ENCODE measurements around the gene RIMBP2.

RIMBP2 gene

GRCh38 chr12:130461839-130462557 is 254.1 kb downstream of the RIMBP2 start:
- no peak for DNase-seq (ENCODE audit: low spot score)

- no peak for DNase-seq (ENCODE audit: low spot score)
Measured at GRCh38 chr12:130461447-130461815, 254.7 kb downstream of the RIMBP2 start.

GRCh38 chr12:130460611-130461446 is 255.3 kb downstream of the RIMBP2 start:
- no peak for DNase-seq (ENCODE audit: low spot score)

DNA sequence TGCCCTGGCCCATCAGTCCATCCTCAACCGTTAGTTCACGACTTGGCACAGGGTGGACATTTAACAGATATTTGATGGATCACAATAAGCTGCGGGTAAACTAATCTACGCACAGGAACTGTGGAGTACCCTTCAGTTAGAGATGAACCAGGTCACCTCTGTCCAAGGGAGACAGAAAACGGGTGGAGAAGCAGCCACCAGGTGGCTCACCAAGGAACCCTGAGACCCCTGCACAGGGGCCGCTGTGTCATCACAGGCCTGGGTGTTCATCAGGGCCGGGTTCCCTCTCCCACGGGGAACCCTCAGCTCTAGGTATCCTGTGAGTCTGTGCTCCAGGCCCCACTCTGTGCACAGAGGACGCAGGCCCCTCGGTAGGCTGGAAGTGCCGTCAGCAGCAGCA is 256.2 kb downstream of the RIMBP2 start:
- DNase-seq (ENCODE audit: low spot score): no peak

DNA sequence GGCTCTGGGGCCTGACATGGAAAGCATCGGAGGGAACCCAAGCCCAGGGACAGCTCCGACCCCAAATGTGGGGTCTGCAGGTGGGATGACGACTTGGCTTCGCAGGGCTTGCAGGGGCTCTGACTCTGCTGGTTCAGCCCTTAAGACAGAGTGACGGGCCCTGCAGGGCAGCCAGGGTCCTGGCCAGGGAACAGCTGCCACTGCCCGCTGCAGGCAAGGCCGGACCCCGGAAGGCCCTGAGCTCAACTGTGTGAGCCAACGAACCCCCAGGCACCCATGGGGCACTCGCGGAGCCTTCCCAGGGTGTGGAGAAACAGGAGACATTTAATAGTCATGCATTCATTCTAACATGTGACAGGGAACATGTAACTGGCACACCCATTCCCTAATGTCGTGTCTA is 257.8 kb downstream of the RIMBP2 start:
- DNase-seq (ENCODE audit: low spot score): no peak

GRCh38 chr12:130457215-130457614 is 258.9 kb downstream of the RIMBP2 start:
- DNase-seq (ENCODE audit: low spot score): no peak

GRCh38 chr12:130456375-130457199 is 259.5 kb downstream of the RIMBP2 start:
- no peak for DNase-seq (ENCODE audit: low spot score)

DNA sequence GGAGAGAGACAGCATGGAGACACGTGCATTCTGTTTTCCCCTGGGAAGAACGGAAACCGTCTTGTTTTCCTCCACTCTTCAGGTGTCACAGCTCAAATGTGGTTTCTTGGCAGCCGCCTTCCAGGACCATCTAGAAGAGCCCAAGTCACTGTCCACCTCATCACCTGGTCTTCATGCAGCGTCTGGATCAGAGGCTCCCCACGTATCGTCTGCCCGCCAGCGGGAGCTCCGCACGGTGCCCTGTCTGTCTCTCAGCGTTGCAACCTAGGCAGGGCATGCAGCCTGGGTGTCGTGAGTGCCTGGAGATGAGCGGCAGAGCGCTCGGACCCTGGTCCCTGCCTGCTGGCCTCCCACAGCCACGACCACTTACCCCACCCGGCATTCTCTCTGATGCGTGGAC is 260.9 kb downstream of the RIMBP2 start:
- DNase-seq (ENCODE audit: low spot score): no peak

- DNase-seq (ENCODE audit: low spot score): no peak
Measured at GRCh38 chr12:130454296-130454695, 261.8 kb downstream of the RIMBP2 start.

GRCh38 chr12:130452546-130452945 is 263.6 kb downstream of the RIMBP2 start:
- no peak for DNase-seq (ENCODE audit: low spot score)

GRCh38 chr12:130451001-130451930 is 264.8 kb downstream of the RIMBP2 start:
- no peak for DNase-seq (ENCODE audit: low spot score)

GRCh38 chr12:130449291-130449690 is 266.8 kb downstream of the RIMBP2 start:
- no peak for DNase-seq (ENCODE audit: low spot score)

DNA sequence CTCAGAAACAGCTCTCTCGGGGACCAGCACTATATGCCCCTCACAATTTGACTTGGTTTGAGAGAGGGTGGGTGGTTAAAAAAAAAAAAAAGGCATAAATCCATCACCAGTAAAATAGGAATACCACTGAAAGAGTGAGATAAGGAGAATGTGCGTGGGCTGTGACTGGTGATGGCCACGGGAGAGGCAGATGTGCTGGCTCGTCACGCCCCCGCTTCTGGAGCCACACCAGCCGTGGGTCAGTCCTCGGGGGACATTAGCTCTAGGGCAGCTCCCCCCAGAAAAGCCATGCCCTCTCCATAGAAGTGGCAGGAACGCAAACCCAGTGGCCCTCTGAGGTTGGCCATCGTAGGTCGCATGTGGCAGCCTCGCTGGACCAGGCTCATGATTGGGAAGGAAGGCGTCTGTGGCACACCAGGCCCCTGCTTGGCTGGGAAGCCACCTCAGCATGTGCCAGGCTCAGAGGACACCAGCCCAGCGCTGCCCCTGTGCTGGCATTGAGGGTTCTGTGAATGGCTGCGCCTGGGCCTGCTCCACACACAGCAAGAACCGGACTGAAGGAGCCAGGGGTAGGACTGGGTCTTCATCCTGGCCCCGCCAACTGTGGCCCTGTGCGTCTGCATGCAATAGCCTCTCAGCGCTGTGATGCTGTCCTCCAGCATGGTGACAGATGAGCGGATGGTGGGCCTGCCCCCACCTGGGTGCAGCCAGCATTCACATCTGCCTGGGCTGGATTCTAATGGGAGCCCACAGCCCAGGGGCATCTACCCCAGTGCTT is 267.9 kb downstream of the RIMBP2 start:
- no peak for DNase-seq (ENCODE audit: low spot score)

DNA sequence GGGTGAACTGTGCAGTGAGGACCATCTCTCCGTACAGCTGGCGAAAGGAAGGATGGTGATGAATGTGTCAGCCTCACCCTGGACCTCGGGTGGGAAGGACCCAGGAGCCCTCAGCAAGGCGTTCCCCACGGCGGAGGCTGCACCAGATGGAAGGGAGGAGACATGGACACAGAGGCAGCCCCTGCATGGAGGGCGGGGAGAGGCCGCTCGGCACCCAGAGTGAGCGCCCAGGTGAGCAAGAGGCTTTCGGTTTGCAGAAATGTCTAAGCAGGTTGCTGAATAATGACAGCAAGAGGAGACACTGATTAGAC is 268.5 kb downstream of the RIMBP2 start:
- DNase-seq (ENCODE audit: low spot score): no peak

DNA sequence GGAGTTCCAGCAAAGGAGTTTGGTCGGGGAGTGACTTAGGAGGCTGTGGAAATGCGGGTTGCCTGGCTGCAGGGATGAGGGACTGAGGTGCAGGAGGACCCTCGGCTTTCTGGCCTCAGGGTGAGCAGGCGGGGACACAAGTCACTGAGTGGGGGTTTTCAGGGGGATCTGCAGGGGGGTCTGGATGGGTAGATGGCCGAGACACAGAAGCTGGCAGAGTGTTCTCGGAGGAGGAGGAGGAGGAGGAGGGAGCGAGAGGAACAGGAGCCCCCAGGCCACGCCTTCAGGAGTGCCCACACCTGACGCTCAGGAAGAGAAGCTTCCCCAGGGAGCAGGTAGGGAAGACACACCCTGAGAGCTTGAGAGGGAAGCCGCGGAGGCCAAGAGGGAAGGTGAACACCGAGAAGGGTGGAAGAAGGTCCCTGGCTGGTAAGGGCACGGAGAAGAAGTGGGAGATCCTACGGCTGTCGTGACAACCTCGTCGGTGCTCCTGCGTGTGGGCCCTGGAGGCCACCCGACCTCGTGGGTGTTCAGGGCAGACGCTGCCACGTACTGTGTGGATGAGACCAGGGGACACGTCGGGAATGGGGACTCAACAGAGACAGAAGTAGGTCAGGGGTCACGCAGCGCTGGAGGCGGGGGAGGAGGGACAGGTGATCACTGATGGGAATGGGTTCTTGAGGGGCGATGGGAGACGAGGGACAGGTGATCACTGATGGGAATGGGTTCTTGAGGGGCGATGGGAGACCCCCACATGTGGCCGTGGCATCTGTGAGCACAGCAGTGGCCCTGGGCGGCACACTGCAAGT is 269.0 kb downstream of the RIMBP2 start:
- no peak for DNase-seq (ENCODE audit: low spot score)

DNA sequence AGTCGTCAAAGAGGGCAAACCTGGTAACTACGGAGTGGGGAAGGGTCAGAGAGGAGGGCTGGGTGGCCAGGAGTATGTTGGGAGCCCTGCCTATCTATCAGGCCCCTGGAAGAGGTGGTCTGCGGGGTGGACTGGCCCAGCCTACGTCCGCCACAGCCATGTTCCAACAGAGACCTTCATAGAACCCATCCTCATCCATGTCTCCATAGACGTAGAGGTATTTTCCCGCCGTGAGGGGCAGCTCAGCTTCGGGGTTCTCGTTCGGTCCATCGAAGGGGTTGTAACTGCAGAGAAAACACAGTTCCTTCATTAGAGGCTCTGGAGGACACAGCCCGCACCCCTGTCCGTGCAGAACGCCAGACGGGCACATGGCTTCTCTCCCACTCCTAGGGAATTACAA is 271.1 kb downstream of the RIMBP2 start:
- no peak for DNase-seq (ENCODE audit: low spot score)

GRCh38 chr12:130444061-130444460 is 272.0 kb downstream of the RIMBP2 start:
- no peak for DNase-seq (ENCODE audit: low spot score)

DNA sequence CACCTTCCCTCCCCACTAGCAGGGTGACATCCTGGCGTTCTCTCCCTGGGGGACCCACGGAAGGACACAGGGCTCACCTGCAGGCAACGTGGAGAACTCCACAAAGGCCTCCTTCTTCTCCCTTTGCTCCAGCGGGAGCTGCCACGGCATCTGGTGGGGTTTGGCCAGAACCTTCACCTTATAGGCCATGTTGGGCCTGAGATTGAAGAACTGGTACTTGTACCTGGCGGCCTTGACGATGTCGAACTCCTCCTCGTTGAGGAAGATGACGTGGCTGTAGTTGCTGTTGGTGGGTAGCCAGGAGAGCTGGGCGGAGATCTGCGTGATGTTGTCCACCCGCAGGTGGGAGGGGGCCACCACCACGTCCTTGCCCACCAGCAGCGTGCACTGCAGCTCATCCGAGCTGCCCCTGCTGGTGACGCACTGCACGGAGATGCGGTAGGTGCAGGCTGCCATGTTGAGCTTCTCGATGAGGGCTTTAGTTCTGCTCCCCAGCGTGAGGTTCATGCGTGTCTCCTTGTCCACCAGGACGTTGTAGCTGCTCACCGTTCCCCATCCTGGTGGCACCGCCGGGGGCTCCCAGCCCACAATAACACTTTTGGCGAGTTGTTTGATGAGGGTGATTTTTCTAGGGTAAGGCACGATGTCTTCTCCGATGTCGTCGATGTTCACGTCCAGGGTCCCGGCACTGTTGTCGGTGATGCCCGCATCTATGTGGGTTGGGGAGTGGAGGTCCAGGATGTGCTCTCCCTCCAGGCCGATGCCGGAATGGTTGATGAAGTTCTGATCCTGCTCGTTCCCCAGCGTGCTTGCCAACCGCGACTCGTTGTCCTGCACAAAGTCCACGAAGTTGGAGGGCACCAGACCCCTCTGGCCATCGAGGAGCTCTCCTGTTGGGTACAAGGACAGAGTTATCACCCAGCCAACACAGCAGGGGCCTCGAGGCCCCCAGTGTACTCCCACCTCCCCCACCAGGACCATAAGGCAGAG is 274.0 kb downstream of the RIMBP2 start:
- DNase-seq (ENCODE audit: low spot score): no peak
